Measurements from ENCODE around the gene PDE11A.

The PDE11A gene

GRCh38 chr2:177584030-177584692 is 488.4 kb downstream of the PDE11A start:
- DNase-seq (ENCODE audit: extremely low read depth in 1 of 2, low read depth in 1 of 2): no peak

- no peak for DNase-seq (ENCODE audit: extremely low read depth in 1 of 2, low read depth in 1 of 2)
These were observed 490.6 kb downstream of the PDE11A start for GRCh38 chr2:177582000-177582399.

GRCh38 chr2:177579486-177580036 is 493.0 kb downstream of the PDE11A start:
- no peak for DNase-seq (ENCODE audit: extremely low read depth in 1 of 2, low read depth in 1 of 2)

GRCh38 chr2:177578454-177578853 is 494.1 kb downstream of the PDE11A start:
- no peak for DNase-seq (ENCODE audit: extremely low read depth in 1 of 2, low read depth in 1 of 2)

GRCh38 chr2:177577075-177577474 is 495.5 kb downstream of the PDE11A start:
- no peak for DNase-seq (ENCODE audit: extremely low read depth in 1 of 2, low read depth in 1 of 2)

GRCh38 chr2:177575358-177575757 is 497.2 kb downstream of the PDE11A start:
- DNase-seq (ENCODE audit: extremely low read depth in 1 of 2, low read depth in 1 of 2): no peak

GRCh38 chr2:177574356-177574755 is 498.2 kb downstream of the PDE11A start:
- DNase-seq (ENCODE audit: extremely low read depth in 1 of 2, low read depth in 1 of 2): no peak

Measured in stimulated activated CD8-positive, alpha-beta memory T cell treated with anti-CD3 and anti-CD28 coated beads, Interleukin-7, amount 100 ng/mL, for 48 hours (primary cell).